ENCODE measurements around the gene ZNRF2. TPM values are rescaled to one million over a fixed set of nuclear protein-coding genes. Genes with fewer than 3 reads are reported as not detected.
A peak's percentile ranks its signal among the peaks of the same experiment; 100 is the strongest.

The ZNRF2 gene
- total and polyA plus RNA-seq, 2 of the 13 experiments (the other 11 are each of a cell fraction or from before 2014, with no cell fraction given), result 3.5 to 7.7 TPM

DNA sequence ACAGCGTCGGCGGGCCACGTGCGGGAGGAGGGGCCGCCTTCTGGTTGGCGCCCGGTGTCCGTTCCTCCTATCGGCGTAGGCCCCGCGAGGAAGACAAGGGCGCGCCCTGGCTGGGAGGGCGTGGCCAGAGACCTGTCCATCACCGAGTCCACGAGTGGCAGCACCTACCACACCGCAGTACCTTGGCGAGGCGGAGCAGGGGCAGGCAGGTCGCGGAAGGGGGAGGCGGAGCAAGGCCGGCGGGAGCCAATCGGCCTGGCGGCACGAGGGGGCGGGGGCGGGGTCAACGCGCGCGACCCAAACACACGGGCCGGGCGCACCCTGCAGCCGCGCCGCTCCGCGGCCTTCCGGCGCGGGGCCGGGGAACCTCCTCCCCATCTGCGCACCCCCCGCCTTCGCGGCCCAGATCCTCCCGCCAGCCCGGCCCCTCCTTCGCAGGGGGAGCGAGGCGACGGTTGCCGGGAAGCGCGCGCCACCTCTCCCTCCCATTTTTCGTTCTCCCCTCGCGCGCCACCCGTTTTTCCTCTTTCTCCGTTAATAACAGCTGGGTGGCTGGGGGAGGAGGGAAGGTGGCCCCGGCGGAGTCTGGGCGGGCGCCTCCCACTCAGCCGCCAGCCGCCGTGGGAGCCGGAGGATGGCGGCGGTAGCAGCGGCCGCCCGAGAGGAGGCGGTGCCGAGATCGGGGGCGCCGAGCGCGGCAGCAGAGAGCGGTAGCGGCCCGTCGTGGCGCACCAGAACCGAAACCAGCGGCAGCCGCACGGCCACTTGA, at the start of gene ZNRF2 (continued):
- no peak for TF ChIP-seq ZC3H13 (CRISPR knock-in tag; IDR thresholded peaks at IDR 0.05)
- TF ChIP-seq, protein P1, sequence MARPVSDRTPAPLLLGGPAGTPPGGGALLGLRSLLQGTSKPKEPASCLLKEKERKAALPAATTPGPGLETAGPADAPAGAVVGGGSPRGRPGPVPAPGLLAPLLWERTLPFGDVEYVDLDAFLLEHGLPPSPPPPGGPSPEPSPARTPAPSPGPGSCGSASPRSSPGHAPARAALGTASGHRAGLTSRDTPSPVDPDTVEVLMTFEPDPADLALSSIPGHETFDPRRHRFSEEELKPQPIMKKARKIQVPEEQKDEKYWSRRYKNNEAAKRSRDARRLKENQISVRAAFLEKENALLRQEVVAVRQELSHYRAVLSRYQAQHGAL (CRISPR knock-in tag; IDR thresholded peaks at IDR 0.05; ENCODE audit: not compliant biosample characterization), result no peak
- TF ChIP-seq, protein P2, sequence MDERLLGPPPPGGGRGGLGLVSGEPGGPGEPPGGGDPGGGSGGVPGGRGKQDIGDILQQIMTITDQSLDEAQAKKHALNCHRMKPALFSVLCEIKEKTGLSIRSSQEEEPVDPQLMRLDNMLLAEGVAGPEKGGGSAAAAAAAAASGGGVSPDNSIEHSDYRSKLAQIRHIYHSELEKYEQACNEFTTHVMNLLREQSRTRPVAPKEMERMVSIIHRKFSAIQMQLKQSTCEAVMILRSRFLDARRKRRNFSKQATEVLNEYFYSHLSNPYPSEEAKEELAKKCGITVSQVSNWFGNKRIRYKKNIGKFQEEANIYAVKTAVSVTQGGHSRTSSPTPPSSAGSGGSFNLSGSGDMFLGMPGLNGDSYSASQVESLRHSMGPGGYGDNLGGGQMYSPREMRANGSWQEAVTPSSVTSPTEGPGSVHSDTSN (CRISPR knock-in tag; IDR thresholded peaks at IDR 0.05), result peak; percentile 90
- TF ChIP-seq ZKSCAN5 (CRISPR knock-in tag; IDR thresholded peaks at IDR 0.05), result no peak
- 0 out of 2 replicates have a peak, but pooled peaks have one; percentile 43 for TF ChIP-seq ZNF337 (CRISPR knock-in tag; IDR thresholded peaks at IDR 0.05; ENCODE audit: borderline replicate concordance, low read depth)
- no peak for TF ChIP-seq JARID2 (CRISPR knock-in tag; IDR thresholded peaks at IDR 0.05; ENCODE audit: insufficient replicate concordance)
- TF ChIP-seq ARNTL (CRISPR knock-in tag; IDR thresholded peaks at IDR 0.05), result peak; percentile 98
- TF ChIP-seq, protein P3, sequence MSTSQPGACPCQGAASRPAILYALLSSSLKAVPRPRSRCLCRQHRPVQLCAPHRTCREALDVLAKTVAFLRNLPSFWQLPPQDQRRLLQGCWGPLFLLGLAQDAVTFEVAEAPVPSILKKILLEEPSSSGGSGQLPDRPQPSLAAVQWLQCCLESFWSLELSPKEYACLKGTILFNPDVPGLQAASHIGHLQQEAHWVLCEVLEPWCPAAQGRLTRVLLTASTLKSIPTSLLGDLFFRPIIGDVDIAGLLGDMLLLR (CRISPR knock-in tag; IDR thresholded peaks at IDR 0.05), result peak; percentile 91
- peak; percentile 87 for TF ChIP-seq MYC (CRISPR knock-in tag; IDR thresholded peaks at IDR 0.05; ENCODE audit: borderline replicate concordance)
- no peak; the same call in 1 of the 2 replicates for TF ChIP-seq HMG20B (CRISPR knock-in tag; conservative IDR thresholded peaks at IDR 0.05)
- TF ChIP-seq ZNF577 (CRISPR knock-in tag; IDR thresholded peaks at IDR 0.05; ENCODE audit: borderline replicate concordance, low read depth), result no peak

Data from HepG2 (cell line).